Measurements from ENCODE around the gene COL21A1.

- TF ChIP-seq, protein P1, sequence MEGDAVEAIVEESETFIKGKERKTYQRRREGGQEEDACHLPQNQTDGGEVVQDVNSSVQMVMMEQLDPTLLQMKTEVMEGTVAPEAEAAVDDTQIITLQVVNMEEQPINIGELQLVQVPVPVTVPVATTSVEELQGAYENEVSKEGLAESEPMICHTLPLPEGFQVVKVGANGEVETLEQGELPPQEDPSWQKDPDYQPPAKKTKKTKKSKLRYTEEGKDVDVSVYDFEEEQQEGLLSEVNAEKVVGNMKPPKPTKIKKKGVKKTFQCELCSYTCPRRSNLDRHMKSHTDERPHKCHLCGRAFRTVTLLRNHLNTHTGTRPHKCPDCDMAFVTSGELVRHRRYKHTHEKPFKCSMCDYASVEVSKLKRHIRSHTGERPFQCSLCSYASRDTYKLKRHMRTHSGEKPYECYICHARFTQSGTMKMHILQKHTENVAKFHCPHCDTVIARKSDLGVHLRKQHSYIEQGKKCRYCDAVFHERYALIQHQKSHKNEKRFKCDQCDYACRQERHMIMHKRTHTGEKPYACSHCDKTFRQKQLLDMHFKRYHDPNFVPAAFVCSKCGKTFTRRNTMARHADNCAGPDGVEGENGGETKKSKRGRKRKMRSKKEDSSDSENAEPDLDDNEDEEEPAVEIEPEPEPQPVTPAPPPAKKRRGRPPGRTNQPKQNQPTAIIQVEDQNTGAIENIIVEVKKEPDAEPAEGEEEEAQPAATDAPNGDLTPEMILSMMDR (tag by site-specific recombination; IDR thresholded peaks at IDR 0.05): no peak
- TF ChIP-seq YY1 (tag by site-specific recombination; IDR thresholded peaks at IDR 0.05) (no peak), ZNF639 (tag by site-specific recombination; IDR thresholded peaks at IDR 0.05) (no peak), SALL2 (tag by site-specific recombination; IDR thresholded peaks at IDR 0.05; ENCODE audit: borderline replicate concordance) (no peak), SP2 (tag by site-specific recombination; IDR thresholded peaks at IDR 0.05) (no peak)
These were observed 101.3 kb downstream of the COL21A1 start for GRCh38 chr6:56146086-56146485.

All from HEK293 (cell line).